ENCODE measurements around the gene VSTM4. TPM values are rescaled to one million over a fixed set of nuclear protein-coding genes. Genes with fewer than 3 reads are reported as not detected.

The VSTM4 gene
- total and polyA plus RNA-seq, 4 donors = 2.9 to 49.4 (median 7.2) TPM

GRCh38 chr10:49023071-49023470, 92.3 kb downstream of the VSTM4 start:
- Histone ChIP-seq H3K9ac (ENCODE audit: insufficient read depth in 1 of 2, low read length in 2 of 2) (peak overlapping the region in 1 of 2 donors; percentile 32), H3K27me3 (ENCODE audit: control insufficient read depth in 3 of 3, insufficient read depth in 3 of 3, low read length in 2 of 3) (no peaks in the 10 kb centered on the region), H3K9me3 (ENCODE audit: control insufficient read depth in 4 of 4, insufficient read depth in 3 of 4, low read length in 3 of 4) (no peaks in the 10 kb centered on the region), H3K4me1 (ENCODE audit: control insufficient read depth in 5 of 5, insufficient read depth in 5 of 5, low read length in 5 of 5) (peaks cover 0 to 32% (median 23%) of the 10 kb centered on the region in 5 donors), H3K4me3 (no peak overlapping the region), H3K27ac (ENCODE audit: low read depth in 1 of 2, low read length in 1 of 2) (no peak overlapping the region), H3K36me3 (ENCODE audit: control insufficient read depth in 4 of 4, insufficient read depth in 4 of 4, low read length in 4 of 4) (peaks cover 0 to 12% (median 7%) of the 10 kb centered on the region in 4 donors)
- WGBS, 2 donors = 66 to 76% methylated on average over 2 of the region's 2 CpGs
- DNase-seq = no peak
- ATAC-seq (ENCODE audit: insufficient read depth, low FRiP score) = no peak
- TF ChIP-seq CTCF (IDR thresholded peaks at IDR 0.05; ENCODE audit: control extremely low read depth, extremely low read depth) = no peak

- WGBS, 2 donors = 78 to 89% methylated on average over 6 of the region's 6 CpGs
- peaks cover 0 to 21% (median 8%) of the 10 kb centered on the region in 4 donors for H3K36me3 ChIP-seq (ENCODE audit: control insufficient read depth in 4 of 4, insufficient read depth in 4 of 4, low read length in 4 of 4)
- DNase-seq = no peak
- no peak overlapping the region for H3K4me3 ChIP-seq
- ATAC-seq (ENCODE audit: insufficient read depth, low FRiP score) = no peak
- H3K9ac ChIP-seq (ENCODE audit: insufficient read depth in 1 of 2, low read length in 2 of 2) = no peak overlapping the region
- no peak for TF ChIP-seq CTCF (IDR thresholded peaks at IDR 0.05; ENCODE audit: control extremely low read depth, extremely low read depth)
- no peaks in the 10 kb centered on the region for H3K9me3 ChIP-seq (ENCODE audit: control insufficient read depth in 4 of 4, insufficient read depth in 3 of 4, low read length in 3 of 4)
- H3K4me1 ChIP-seq (ENCODE audit: control insufficient read depth in 5 of 5, insufficient read depth in 5 of 5, low read length in 5 of 5) = peaks cover 0 to 32% (median 23%) of the 10 kb centered on the region in 5 donors
- H3K27ac ChIP-seq (ENCODE audit: low read depth in 1 of 2, low read length in 1 of 2) = no peak overlapping the region
- H3K27me3 ChIP-seq (ENCODE audit: control insufficient read depth in 3 of 3, insufficient read depth in 3 of 3, low read length in 2 of 3) = no peaks in the 10 kb centered on the region
Observed at GRCh38 chr10:49021685-49022084, 93.6 kb downstream of the VSTM4 start.

- Histone ChIP-seq H3K4me1 (ENCODE audit: control insufficient read depth in 5 of 5, insufficient read depth in 5 of 5, low read length in 5 of 5) (peaks cover 2 to 18% (median 5%) of the 10 kb centered on the region in 5 donors), H3K36me3 (ENCODE audit: control insufficient read depth in 4 of 4, insufficient read depth in 4 of 4, low read length in 4 of 4) (peaks cover 0 to 21% (median 7%) of the 10 kb centered on the region in 4 donors), H3K9ac (ENCODE audit: insufficient read depth in 1 of 2, low read length in 2 of 2) (no peak overlapping the region), H3K9me3 (ENCODE audit: control insufficient read depth in 4 of 4, insufficient read depth in 3 of 4, low read length in 3 of 4) (no peaks in the 10 kb centered on the region), H3K27me3 (ENCODE audit: control insufficient read depth in 3 of 3, insufficient read depth in 3 of 3, low read length in 2 of 3) (no peaks in the 10 kb centered on the region), H3K27ac (ENCODE audit: low read depth in 1 of 2, low read length in 1 of 2) (no peak overlapping the region), H3K4me3 (no peak overlapping the region)
- DNase-seq (no peak), ATAC-seq (ENCODE audit: insufficient read depth, low FRiP score) (no peak)
- TF ChIP-seq CTCF (IDR thresholded peaks at IDR 0.05; ENCODE audit: control extremely low read depth, extremely low read depth) = no peak
- WGBS, 2 donors = 89 to 92% methylated on average over 4 of the region's 4 CpGs
Observed at GRCh38 chr10:49015700-49016099, 99.6 kb downstream of the VSTM4 start.

- 74 to 82% methylated on average over 4 of the region's 4 CpGs for WGBS, 2 donors
- no peak for TF ChIP-seq CTCF (IDR thresholded peaks at IDR 0.05; ENCODE audit: control extremely low read depth, extremely low read depth)
- H3K27ac ChIP-seq (ENCODE audit: low read depth in 1 of 2, low read length in 1 of 2) = no peak overlapping the region
- no peak overlapping the region for H3K4me3 ChIP-seq
- peaks cover 2 to 39% (median 11%) of the 10 kb centered on the region in 5 donors for H3K4me1 ChIP-seq (ENCODE audit: control insufficient read depth in 5 of 5, insufficient read depth in 5 of 5, low read length in 5 of 5)
- ATAC-seq (ENCODE audit: insufficient read depth, low FRiP score) (no peak), DNase-seq (no peak)
- H3K36me3 ChIP-seq (ENCODE audit: control insufficient read depth in 4 of 4, insufficient read depth in 4 of 4, low read length in 4 of 4) = peaks cover 0 to 6% (median 1%) of the 10 kb centered on the region in 4 donors
- no peak overlapping the region for H3K9ac ChIP-seq (ENCODE audit: insufficient read depth in 1 of 2, low read length in 2 of 2)
- no peaks in the 10 kb centered on the region for H3K27me3 ChIP-seq (ENCODE audit: control insufficient read depth in 3 of 3, insufficient read depth in 3 of 3, low read length in 2 of 3)
- no peaks in the 10 kb centered on the region for H3K9me3 ChIP-seq (ENCODE audit: control insufficient read depth in 4 of 4, insufficient read depth in 3 of 4, low read length in 3 of 4)
Observed at GRCh38 chr10:49012603-49013002, 102.7 kb downstream of the VSTM4 start.
